Spinal cord (tissue), 10 donors: ENCODE measurements around the gene GABRG3. TPM values are rescaled to one million over a fixed set of nuclear protein-coding genes. Genes with fewer than 3 reads are reported as not detected.

Experiments
- DNase-seq, 6 donors: peaks; one replicate each; pipeline versions ENCODE4 v3.0.0 to v3.0.0-alpha.2; 2013 to 2015; ENCODE audit warnings: low spot score in 6 of 6, low read depth in 4 of 6
- H3K27ac ChIP-seq: one replicate; pipeline ENCODE4 v1.5.1; 2013; ENCODE audit warnings: low read depth, low read length, control low read depth
- H3K27me3 ChIP-seq: one replicate; pipeline ENCODE4 v1.6.1; 2013; ENCODE audit warnings: low read length; ENCODE audit not compliant: control insufficient read depth, insufficient read depth
- H3K36me3 ChIP-seq: one replicate; pipeline ENCODE4 v1.6.1; 2013; ENCODE audit warnings: low read length; ENCODE audit not compliant: control insufficient read depth, insufficient read depth
- H3K4me1 ChIP-seq: one replicate; pipeline ENCODE4 v1.6.1; 2013; ENCODE audit warnings: low read length; ENCODE audit not compliant: control insufficient read depth, insufficient read depth
- H3K4me3 ChIP-seq: one replicate; pipeline ENCODE4 v1.5.1; 2013; ENCODE audit warnings: low read depth, low read length, control low read depth
- H3K9me3 ChIP-seq: one replicate; pipeline ENCODE4 v1.6.1; 2013; ENCODE audit warnings: low read length; ENCODE audit not compliant: control insufficient read depth, insufficient read depth
- WGBS: methylation state at CpG from one replicate; pipeline ENCODE4 v1.1.5; 2013; ENCODE audit warnings: missing lambda C conversion rate; ENCODE audit not compliant: insufficient coverage; 5-methylcytosine and 5-hydroxymethylcytosine counted together
- polyA plus RNA-seq, 2 donors: library from polyadenylated mRNA; unstranded; fragments of 120-200 nt; gene quantifications; one replicate each; pipeline ENCODE4 v1.2.1, GENCODE V29; 2013; ENCODE audit not compliant: insufficient read length in 2 of 2
- total RNA-seq, 2 donors: library from RNA; depleted of rRNA in 1 of 2; stranded (reverse); fragments of 120-200 nt in 1 of 2; fragments of >200 nt in 1 of 2; gene quantifications; one replicate each; pipeline versions ENCODE4 v1.2.3 to v1.2.4, GENCODE V29; 2013 to 2014
- donor health status: healthy.

The GABRG3 gene
- total and polyA plus RNA-seq, 4 donors, result 5.7 to 23.7 (median 10.4) TPM

GRCh38 chr15:27336676-27337075, 365.7 kb downstream of the GABRG3 start:
- Histone ChIP-seq H3K4me3 (no peak overlapping the region), H3K4me1 (no peaks in the 10 kb centered on the region), H3K9me3 (no peaks in the 10 kb centered on the region), H3K27ac (no peak overlapping the region), H3K27me3 (no peaks in the 10 kb centered on the region), H3K36me3 (no peaks in the 10 kb centered on the region)
- DNase-seq, result no peak
- WGBS, result no CpG with 5 or more reads among the region's 1 CpG

- 91% methylated on average over 5 of the region's 5 CpGs for WGBS
- Histone ChIP-seq H3K9me3 (no peaks in the 10 kb centered on the region), H3K4me1 (peaks cover 6% of the 10 kb centered on the region), H3K36me3 (no peaks in the 10 kb centered on the region), H3K27ac (no peak overlapping the region), H3K27me3 (no peaks in the 10 kb centered on the region), H3K4me3 (no peak overlapping the region)
- DNase-seq, result no peak
Measured at GRCh38 chr15:27339138-27339537, 368.2 kb downstream of the GABRG3 start.

- H3K4me1 ChIP-seq, result peaks cover 6% of the 10 kb centered on the region
- H3K36me3 ChIP-seq, result no peaks in the 10 kb centered on the region
- no peak overlapping the region for H3K27ac ChIP-seq
- 64% methylated on average over 6 of the region's 7 CpGs for WGBS
- H3K9me3 ChIP-seq, result no peaks in the 10 kb centered on the region
- DNase-seq, result no peak
- H3K4me3 ChIP-seq, result no peak overlapping the region
- no peaks in the 10 kb centered on the region for H3K27me3 ChIP-seq
Measured at GRCh38 chr15:27341780-27342343, 370.9 kb downstream of the GABRG3 start.

- 56% methylated on average over 6 of the region's 8 CpGs for WGBS
- no peak for DNase-seq
- Histone ChIP-seq H3K36me3 (no peaks in the 10 kb centered on the region), H3K4me3 (no peak overlapping the region), H3K9me3 (peaks cover 2% of the 10 kb centered on the region), H3K4me1 (peaks cover 6% of the 10 kb centered on the region), H3K27me3 (no peaks in the 10 kb centered on the region), H3K27ac (no peak overlapping the region)
Measured at GRCh38 chr15:27342991-27343390, 372.0 kb downstream of the GABRG3 start.

GRCh38 chr15:27352136-27352535, 381.2 kb downstream of the GABRG3 start:
- H3K4me1 ChIP-seq, result peaks cover 4% of the 10 kb centered on the region
- no peak overlapping the region for H3K4me3 ChIP-seq
- H3K9me3 ChIP-seq, result peaks cover 2% of the 10 kb centered on the region
- no peaks in the 10 kb centered on the region for H3K27me3 ChIP-seq
- H3K36me3 ChIP-seq, result no peaks in the 10 kb centered on the region
- WGBS, result 71% methylated on average over 4 of the region's 12 CpGs
- H3K27ac ChIP-seq, result no peak overlapping the region
- peak in 2 of 6 donors; percentile 31 to 41 for DNase-seq

- no CpG with 5 or more reads among the region's 2 CpGs for WGBS
- peaks cover 6% of the 10 kb centered on the region for H3K4me1 ChIP-seq
- peak in 1 of 6 donors; percentile 57 for DNase-seq
- H3K4me3 ChIP-seq, result no peak overlapping the region
- H3K9me3 ChIP-seq, result no peaks in the 10 kb centered on the region
- no peak overlapping the region for H3K27ac ChIP-seq
- no peaks in the 10 kb centered on the region for H3K27me3 ChIP-seq
- H3K36me3 ChIP-seq, result no peaks in the 10 kb centered on the region
Measured at GRCh38 chr15:27353856-27354255, 382.9 kb downstream of the GABRG3 start.

- no peaks in the 10 kb centered on the region for H3K9me3 ChIP-seq
- WGBS, result 25% methylated on average over 14 of the region's 19 CpGs
- H3K36me3 ChIP-seq, result no peaks in the 10 kb centered on the region
- peak in 2 of 6 donors; percentile 45 to 49 for DNase-seq
- H3K4me3 ChIP-seq, result no peak overlapping the region
- H3K4me1 ChIP-seq, result peaks cover 21% of the 10 kb centered on the region
- H3K27me3 ChIP-seq, result no peaks in the 10 kb centered on the region
- H3K27ac ChIP-seq, result no peak overlapping the region
Measured at GRCh38 chr15:27358751-27359434, 387.9 kb downstream of the GABRG3 start.

- 91% methylated on average over 6 of the region's 7 CpGs for WGBS
- H3K36me3 ChIP-seq, result no peaks in the 10 kb centered on the region
- no peaks in the 10 kb centered on the region for H3K27me3 ChIP-seq
- H3K9me3 ChIP-seq, result no peaks in the 10 kb centered on the region
- DNase-seq, result no peak
- no peak overlapping the region for H3K27ac ChIP-seq
- H3K4me1 ChIP-seq, result peaks cover 19% of the 10 kb centered on the region
- H3K4me3 ChIP-seq, result no peak overlapping the region
Measured at GRCh38 chr15:27359586-27359985, 388.6 kb downstream of the GABRG3 start.

- Histone ChIP-seq H3K9me3 (no peaks in the 10 kb centered on the region), H3K36me3 (no peaks in the 10 kb centered on the region), H3K27me3 (no peaks in the 10 kb centered on the region), H3K27ac (no peak overlapping the region), H3K4me3 (no peak overlapping the region), H3K4me1 (peaks cover 19% of the 10 kb centered on the region)
- no peak for DNase-seq
- 80% methylated on average over 7 of the region's 7 CpGs for WGBS
Measured at GRCh38 chr15:27360316-27360715, 389.3 kb downstream of the GABRG3 start.

GRCh38 chr15:27361438-27361837, 390.5 kb downstream of the GABRG3 start:
- DNase-seq, result peak in 3 of 6 donors; percentile 33 to 57 (median 50)
- H3K9me3 ChIP-seq, result no peaks in the 10 kb centered on the region
- H3K4me1 ChIP-seq, result peaks cover 19% of the 10 kb centered on the region
- no peaks in the 10 kb centered on the region for H3K36me3 ChIP-seq
- no peaks in the 10 kb centered on the region for H3K27me3 ChIP-seq
- 17% methylated on average over 1 of the region's 5 CpGs for WGBS
- no peak overlapping the region for H3K4me3 ChIP-seq
- H3K27ac ChIP-seq, result no peak overlapping the region
